Stomach smooth muscle (tissue), 2 donors: ENCODE measurements around the gene RALGPS1.
A peak's percentile ranks its signal among the peaks of the same experiment; 100 is the strongest.
"Not testable (repeated sequence)": the region's sequence is repeated elsewhere in the genome, so short reads cannot be mapped to it uniquely, and the experiment has no call there.

Experiments
- H3K27ac ChIP-seq: one replicate; pipeline ENCODE4 v1.7.0; 2013; ENCODE audit warnings: mild to moderate bottlenecking, low read length, inconsistent platforms
- H3K27me3 ChIP-seq, 2 donors: one replicate each; pipeline ENCODE4 v1.7.0; 2013; ENCODE audit warnings: low read length in 2 of 2; ENCODE audit not compliant: insufficient read depth in 2 of 2, control insufficient read depth in 1 of 2
- H3K36me3 ChIP-seq, 2 donors: one replicate each; pipeline ENCODE4 v1.7.0; 2013; ENCODE audit warnings: low read length in 2 of 2; ENCODE audit not compliant: control insufficient read depth in 2 of 2, insufficient read depth in 2 of 2
- H3K4me1 ChIP-seq: one replicate; pipeline ENCODE4 v1.7.0; 2013; ENCODE audit warnings: low read length; ENCODE audit not compliant: control insufficient read depth, insufficient read depth
- H3K4me3 ChIP-seq, 2 donors: one replicate each; pipeline ENCODE4 v1.7.0; 2013; ENCODE audit warnings: low read length in 2 of 2
- H3K9ac ChIP-seq, 2 donors: one replicate each; pipeline ENCODE4 v1.7.0; 2013; ENCODE audit warnings: low read length in 2 of 2, mild to moderate bottlenecking in 1 of 2
- H3K9me3 ChIP-seq, 2 donors: one replicate each; pipeline ENCODE4 v1.7.0; 2013; ENCODE audit warnings: low read length in 2 of 2; ENCODE audit not compliant: control insufficient read depth in 2 of 2
- donor health status: healthy.
- donor health status: Pancreatic carcinoma.

Gene RALGPS1

DNA sequence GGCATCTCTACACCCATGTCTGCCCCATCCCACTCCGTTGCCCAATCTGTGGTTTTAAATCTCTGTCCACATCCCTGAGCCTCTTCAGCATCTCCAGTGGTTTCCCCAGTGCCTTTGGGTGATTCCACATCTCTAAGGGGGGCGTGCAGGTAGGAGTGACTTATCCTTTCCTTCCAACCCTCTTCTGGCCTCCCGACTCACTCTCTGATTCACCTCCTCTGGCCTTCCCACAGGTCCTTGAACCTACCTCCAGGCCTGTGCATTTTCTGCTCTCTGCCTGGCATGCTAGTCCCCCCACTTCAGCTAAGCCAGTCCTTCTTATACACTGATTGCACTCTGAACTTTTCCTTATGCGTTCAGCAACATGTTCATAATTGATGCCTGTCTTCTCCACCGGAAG is 99.0 kb downstream of the RALGPS1 start:
- Histone ChIP-seq H3K4me1 (peaks cover 11% of the 10 kb centered on the region), H3K36me3 (no peaks in the 10 kb centered on the region), H3K4me3 (no peak overlapping the region), H3K9me3 (no peaks in the 10 kb centered on the region), H3K27ac (no peak overlapping the region), H3K27me3 (no peaks in the 10 kb centered on the region), H3K9ac (no peak overlapping the region)

DNA sequence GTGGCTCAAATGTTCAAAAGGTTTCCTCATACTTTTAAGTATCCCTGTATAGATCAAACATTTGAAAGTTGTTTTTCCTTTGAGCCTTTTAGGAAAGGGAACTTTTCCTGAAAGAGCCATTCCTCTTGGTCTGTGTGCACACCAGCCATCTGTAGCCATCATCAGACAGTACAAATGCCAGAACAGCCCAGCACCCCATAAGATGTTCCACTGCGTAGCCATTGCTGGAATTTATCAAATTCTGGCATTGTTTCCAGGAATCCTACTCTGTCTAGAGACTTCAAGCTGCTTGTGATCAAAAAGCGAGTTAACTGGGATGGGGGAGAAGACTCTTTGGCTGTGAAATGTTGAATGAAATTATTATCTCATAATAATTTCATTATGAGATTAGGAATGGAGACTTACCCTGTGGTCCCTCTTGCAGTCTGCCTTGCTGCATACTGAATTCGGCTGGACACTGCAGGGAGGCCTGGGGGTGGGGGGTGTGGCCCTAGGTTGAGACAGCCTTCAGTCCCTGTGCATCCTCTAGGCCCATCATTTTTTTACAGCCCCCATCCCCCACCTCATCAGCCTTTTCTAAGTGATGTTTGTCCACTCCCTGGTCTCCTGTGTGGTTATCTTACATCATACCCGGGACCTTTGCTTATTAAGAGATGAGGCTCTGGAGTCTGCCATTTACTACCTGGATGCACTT is 99.8 kb downstream of the RALGPS1 start:
- H3K4me3 ChIP-seq, result no peak overlapping the region
- no peaks in the 10 kb centered on the region for H3K27me3 ChIP-seq
- H3K4me1 ChIP-seq, result peaks cover 11% of the 10 kb centered on the region
- no peak overlapping the region for H3K27ac ChIP-seq
- no peaks in the 10 kb centered on the region for H3K9me3 ChIP-seq
- H3K36me3 ChIP-seq, result no peaks in the 10 kb centered on the region
- H3K9ac ChIP-seq, result no peak overlapping the region

DNA sequence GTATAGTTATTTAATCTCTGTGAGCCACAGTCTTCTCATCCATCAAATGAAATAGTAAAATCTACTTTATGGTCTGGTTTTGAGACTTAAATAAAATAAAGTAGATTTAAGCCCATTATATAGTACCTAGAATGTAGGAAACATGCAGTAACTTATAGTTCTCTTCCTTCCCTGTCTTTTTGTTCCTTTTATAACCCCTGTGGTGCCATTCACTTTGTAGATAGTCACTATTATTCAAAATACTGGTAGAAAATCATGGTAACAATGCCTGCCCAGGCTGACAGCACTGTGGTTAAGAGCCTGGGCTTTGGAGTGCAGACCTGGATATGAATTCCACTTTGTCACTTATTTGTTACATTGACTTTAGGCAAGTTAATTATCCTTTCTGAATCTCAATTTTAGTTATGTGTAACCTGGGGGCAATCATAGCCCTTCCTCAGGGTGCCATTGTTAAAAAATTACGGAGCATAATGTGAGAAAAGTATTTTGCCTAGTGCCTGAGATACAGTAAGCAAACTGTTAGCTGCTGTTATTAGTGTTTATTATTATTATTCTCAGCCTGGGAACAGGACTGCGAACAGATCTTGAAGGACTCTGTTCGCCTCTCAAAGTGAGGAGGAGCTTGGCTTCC is 100.4 kb downstream of the RALGPS1 start:
- no peak overlapping the region for H3K27ac ChIP-seq
- H3K9ac ChIP-seq, result no peak overlapping the region
- no peak overlapping the region for H3K4me3 ChIP-seq
- no peaks in the 10 kb centered on the region for H3K9me3 ChIP-seq
- H3K4me1 ChIP-seq, result peaks cover 11% of the 10 kb centered on the region
- no peaks in the 10 kb centered on the region for H3K27me3 ChIP-seq
- no peaks in the 10 kb centered on the region for H3K36me3 ChIP-seq

DNA sequence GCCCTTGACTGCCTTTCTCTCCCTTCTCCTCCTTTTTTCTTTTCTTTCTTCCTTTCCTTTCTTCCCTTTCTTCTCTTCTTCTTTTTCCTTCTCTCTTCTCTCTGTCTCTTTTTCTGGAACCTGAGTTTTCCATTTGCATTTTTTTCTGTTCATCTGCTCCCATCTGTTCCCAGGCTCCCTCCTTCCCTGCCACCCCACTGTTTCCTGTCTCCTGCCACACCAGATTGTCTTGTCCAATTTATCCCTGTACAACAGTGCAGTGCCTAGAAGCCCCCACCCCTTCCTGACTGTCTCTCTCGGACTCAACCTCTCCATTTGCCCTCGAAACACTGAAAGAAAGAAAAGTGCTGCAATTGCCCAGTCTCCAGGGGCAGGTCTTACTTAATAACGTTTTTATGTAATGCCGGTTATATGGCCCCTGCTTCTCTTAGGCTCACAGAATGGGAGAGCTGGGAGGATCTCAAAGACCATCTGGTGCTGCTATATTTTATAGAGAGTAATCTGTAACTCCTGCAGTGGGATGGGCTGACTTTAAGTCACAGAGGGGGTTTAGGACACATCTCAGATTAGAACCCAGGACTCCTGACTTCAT is 101.4 kb downstream of the RALGPS1 start:
- no peak overlapping the region for H3K9ac ChIP-seq
- H3K4me3 ChIP-seq, result no peak overlapping the region
- H3K9me3 ChIP-seq, result no peaks in the 10 kb centered on the region
- no peak overlapping the region for H3K27ac ChIP-seq
- no peaks in the 10 kb centered on the region for H3K27me3 ChIP-seq
- peaks cover 11% of the 10 kb centered on the region for H3K4me1 ChIP-seq
- no peaks in the 10 kb centered on the region for H3K36me3 ChIP-seq

DNA sequence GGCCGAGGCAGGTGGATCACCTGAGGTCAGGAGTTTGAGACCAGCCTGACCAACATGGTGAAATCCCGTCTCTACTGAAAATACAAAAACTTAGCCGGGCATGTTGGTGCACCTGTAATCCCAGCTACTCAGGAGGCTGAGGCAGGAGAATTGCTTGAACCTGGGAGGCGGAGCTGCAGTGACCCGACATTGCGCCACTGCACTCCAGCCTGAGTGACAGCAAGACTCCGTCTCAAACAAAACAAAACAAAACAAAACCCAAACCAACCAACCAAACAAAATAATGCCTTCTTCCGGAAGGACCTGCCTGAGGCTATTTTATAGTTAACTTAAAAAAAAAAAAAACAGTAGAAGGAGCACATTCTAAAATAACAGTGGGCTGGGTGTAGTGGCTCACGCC is 103.4 kb downstream of the RALGPS1 start:
- H3K9ac ChIP-seq, H3K27ac ChIP-seq, H3K4me3 ChIP-seq, H3K9me3 ChIP-seq, H3K27me3 ChIP-seq, H3K36me3 ChIP-seq: not testable (repeated sequence)
- H3K4me1 ChIP-seq, result peaks cover 26% of the 10 kb centered on the region

DNA sequence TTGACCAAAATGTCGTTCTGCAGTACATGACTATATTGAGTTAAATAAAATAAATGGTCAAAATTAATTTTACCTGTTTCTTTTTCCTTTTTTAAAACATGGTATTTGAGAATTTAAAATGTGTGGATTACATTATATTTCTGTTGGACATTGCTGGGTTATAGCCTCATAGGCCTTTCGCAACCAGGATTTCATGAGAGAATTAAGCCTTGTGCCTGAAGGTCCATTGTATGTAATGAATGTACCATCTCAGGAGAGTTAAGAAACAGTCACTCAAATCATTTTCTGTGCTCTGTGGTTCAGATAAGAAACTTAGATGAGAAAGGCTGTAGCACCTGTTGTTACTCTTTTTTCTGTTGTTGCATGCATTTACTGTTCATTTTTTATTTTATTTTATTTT is 104.4 kb downstream of the RALGPS1 start:
- no peak overlapping the region for H3K27ac ChIP-seq
- H3K9me3 ChIP-seq, result no peaks in the 10 kb centered on the region
- H3K4me1 ChIP-seq, result peaks cover 25% of the 10 kb centered on the region
- H3K9ac ChIP-seq, result no peak overlapping the region
- H3K4me3 ChIP-seq, result no peak overlapping the region
- no peaks in the 10 kb centered on the region for H3K36me3 ChIP-seq
- H3K27me3 ChIP-seq, result no peaks in the 10 kb centered on the region

DNA sequence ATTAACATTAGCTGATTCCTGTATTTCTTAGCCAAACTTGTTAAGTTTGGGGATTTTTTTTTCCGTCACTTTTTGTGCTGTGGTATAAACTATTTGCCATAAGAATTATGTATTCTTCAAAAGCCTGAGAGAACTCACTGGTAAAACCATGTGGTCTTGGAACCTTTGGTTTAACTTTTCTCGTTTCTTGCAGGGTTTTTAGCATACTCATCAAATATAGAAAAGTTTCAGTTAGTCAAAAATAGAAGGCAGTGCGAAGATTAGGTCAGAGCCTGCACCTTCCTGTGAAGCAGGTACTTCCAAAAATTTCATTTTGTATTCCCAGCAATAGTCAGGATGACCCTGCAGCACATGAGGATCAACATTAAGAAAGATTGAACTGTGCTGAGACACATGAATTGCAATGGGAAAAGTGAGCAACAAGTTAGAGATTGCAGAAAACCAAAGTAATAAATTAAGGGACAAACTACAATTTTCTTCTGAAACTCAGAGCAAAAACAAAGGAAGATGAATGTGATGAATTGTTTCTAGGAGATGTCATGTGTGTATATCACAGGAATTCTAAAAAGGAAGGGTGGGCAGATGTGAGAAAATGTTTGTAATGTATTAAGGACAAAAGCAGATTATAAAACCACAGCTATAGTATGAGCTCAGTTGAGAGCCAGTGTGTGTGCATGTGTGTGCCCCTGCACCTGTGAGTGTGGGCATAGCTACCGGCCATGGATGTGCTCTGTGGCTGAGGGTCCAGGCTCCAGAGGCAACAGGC is 105.6 kb downstream of the RALGPS1 start:
- Histone ChIP-seq H3K9me3 (no peaks in the 10 kb centered on the region), H3K4me3 (no peak overlapping the region), H3K27me3 (no peaks in the 10 kb centered on the region), H3K4me1 (peaks cover 19% of the 10 kb centered on the region), H3K36me3 (no peaks in the 10 kb centered on the region), H3K27ac (no peak overlapping the region), H3K9ac (no peak overlapping the region)

DNA sequence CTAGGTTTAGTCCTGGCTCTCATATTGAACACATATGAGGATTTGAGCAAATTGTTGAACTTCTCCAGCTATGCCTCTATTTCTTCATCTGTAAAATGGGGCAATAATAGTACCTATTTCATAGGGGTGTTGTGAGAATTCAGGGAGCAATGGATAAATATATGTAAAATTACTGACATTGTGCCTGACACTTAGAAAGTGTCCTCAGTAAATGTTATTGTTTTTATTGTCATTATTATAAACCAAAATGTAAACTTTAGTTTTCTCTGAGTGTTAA is 106.2 kb downstream of the RALGPS1 start:
- H3K4me1 ChIP-seq, result peaks cover 19% of the 10 kb centered on the region
- no peak overlapping the region for H3K27ac ChIP-seq
- no peak overlapping the region for H3K9ac ChIP-seq
- no peaks in the 10 kb centered on the region for H3K9me3 ChIP-seq
- H3K27me3 ChIP-seq, result no peaks in the 10 kb centered on the region
- H3K36me3 ChIP-seq, result no peaks in the 10 kb centered on the region
- no peak overlapping the region for H3K4me3 ChIP-seq

DNA sequence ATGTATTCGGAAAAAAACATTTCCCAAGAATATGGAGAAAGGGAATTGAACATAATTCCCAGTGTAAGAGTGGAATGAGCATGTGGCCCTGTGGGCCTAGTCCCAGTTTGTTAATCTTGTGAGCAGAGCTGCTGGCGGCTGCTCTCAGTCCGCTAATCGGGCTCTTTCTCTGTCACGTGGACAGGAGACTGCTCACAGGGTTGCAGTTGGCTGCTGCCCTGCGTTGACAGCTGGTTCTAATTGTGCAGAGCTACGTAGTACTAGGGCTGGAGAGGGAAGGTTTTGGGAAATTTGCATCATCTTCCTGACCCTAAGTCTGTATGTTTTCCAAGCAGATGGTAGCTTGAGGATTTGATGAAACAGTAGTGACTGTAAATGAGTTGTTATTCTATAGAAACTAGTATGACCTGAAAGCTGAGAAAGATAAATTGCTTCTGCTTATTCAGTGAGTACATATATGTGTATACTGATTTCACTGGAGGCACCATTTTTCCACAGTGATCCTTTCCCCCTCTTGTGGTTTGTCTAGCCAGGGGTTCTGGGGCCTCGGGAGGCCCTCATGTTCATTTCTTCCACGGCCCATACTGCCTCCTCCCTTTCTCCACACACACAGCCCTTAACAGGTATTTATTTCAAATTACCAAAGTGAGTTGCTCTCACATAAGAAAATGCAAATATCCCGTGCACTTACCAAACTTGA is 107.2 kb downstream of the RALGPS1 start:
- Histone ChIP-seq H3K4me3 (peak overlapping the region in 1 of 2 donors; percentile 8), H3K27me3 (no peaks in the 10 kb centered on the region), H3K4me1 (peaks cover 19% of the 10 kb centered on the region), H3K27ac (peak overlapping the region; percentile 50), H3K9me3 (no peaks in the 10 kb centered on the region), H3K36me3 (no peaks in the 10 kb centered on the region), H3K9ac (peak overlapping the region in 1 of 2 donors; percentile 36)

DNA sequence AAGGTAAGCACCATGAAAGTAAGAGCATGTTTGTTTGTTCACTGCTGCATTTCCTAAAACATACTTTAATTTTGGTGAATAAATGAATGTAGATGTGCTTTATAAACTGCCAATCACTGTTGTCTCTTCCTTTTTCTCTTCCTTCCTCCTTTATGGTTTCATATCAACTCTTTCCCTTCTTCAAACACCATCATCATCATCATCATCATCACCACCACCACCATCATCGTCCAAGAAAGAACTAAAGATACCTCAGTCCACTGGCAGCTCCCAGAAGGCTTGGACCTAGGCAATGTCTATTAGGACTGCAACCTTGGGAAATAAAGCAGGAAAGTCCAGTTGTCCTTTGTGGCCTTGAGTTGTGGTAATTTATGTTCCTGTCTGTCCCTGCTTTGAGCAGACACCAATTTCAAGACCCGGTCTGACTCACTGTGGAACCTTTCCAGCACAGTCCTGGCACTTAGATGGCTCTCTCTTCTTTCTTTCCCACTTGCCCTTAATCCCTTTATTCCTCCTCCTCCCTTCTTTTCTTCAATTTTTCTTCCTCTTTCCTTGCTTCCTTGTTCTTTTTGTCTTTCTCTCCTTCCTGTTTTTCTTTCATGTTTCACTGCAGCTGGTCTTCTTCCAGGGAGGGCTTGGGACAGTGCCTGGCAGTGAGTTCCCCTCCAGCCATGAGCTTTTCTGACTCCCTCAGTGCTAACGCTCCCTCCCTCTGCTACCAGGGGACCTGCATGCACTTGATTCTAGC is 108.5 kb downstream of the RALGPS1 start:
- no peaks in the 10 kb centered on the region for H3K9me3 ChIP-seq
- H3K4me3 ChIP-seq, result no peak overlapping the region
- H3K4me1 ChIP-seq, result peaks cover 19% of the 10 kb centered on the region
- H3K9ac ChIP-seq, result no peak overlapping the region
- no peaks in the 10 kb centered on the region for H3K36me3 ChIP-seq
- H3K27ac ChIP-seq, result peak overlapping the region; percentile 50
- no peaks in the 10 kb centered on the region for H3K27me3 ChIP-seq
